Panc1 (cell line): ENCODE measurements around the gene ERBB3. TPM values are rescaled to one million over a fixed set of nuclear protein-coding genes. Genes with fewer than 3 reads are reported as not detected.
A peak's percentile ranks its signal among the peaks of the same experiment; 100 is the strongest.

ENCODE experiments used
- ATAC-seq: fragments of 200-7000 bp; cut with Tn5 transposase; 2 replicates; pipeline ENCODE4 v1.9.1; 2020; ENCODE audit warnings: mild to moderate bottlenecking, moderate library complexity
- BruUV-seq: library from RNA; stranded (reverse); fragments of 400-500 nt; replicated peaks from 2 replicates; lab custom pipeline; 2021; lab: Mats Ljungman, UMichigan
- CTCF ChIA-PET: fragments of 300-600 bp; sonication (Branson Sonifier 250); formaldehyde crosslinking; loops from one replicate; lab custom pipeline; 2022; ENCODE audit warnings: antibody characterized with exemption; lab: Charles Lee
- POLR2A ChIA-PET: fragments of 300-600 bp; sonication (Branson Sonifier 250); formaldehyde crosslinking; loops from one replicate; lab custom pipeline; 2022; ENCODE audit warnings: antibody characterized with exemption; lab: Charles Lee
- DNase-seq: peaks from one replicate; pipeline ENCODE4 v3.0.0-alpha.2; 2010; ENCODE audit warnings: low read depth, low spot score
- H3K27ac ChIP-seq: 2 replicates; pipeline ENCODE4 v1.5.1; 2011; ENCODE audit warnings: mild to moderate bottlenecking, low read length, inconsistent platforms
- H3K27me3 ChIP-seq: fragments of 200-500 bp; sonication (Bioruptor generic); 2 replicates; pipeline ENCODE4 v1.6.0; 2014; ENCODE audit warnings: low read length, inconsistent platforms; ENCODE audit not compliant: control insufficient read depth, insufficient read depth
- H3K36me3 ChIP-seq: fragments of 200-500 bp; sonication (Bioruptor generic); 2 replicates; pipeline ENCODE4 v1.5.1; 2014; ENCODE audit warnings: inconsistent platforms, mild to moderate bottlenecking, low read length, moderate library complexity; ENCODE audit not compliant: control insufficient read depth, insufficient read depth
- H3K4me1 ChIP-seq: 2 replicates; pipeline ENCODE4 v1.5.1; 2011; ENCODE audit warnings: inconsistent platforms, mild to moderate bottlenecking, low read length, moderate library complexity; ENCODE audit not compliant: control insufficient read depth, insufficient read depth
- H3K4me3 ChIP-seq, 2 experiments: 2 replicates each; pipeline ENCODE4 v1.5.1; 2011 to 2012; ENCODE audit warnings: low read depth in 2 of 2, low read length in 2 of 2, mild to moderate bottlenecking in 2 of 2, inconsistent platforms in 1 of 2, moderate library complexity in 1 of 2
- H3K9me3 ChIP-seq: fragments of 200-500 bp; sonication (Bioruptor generic); 2 replicates; pipeline ENCODE4 v1.5.1; 2014; ENCODE audit warnings: low read depth, mild to moderate bottlenecking, inconsistent platforms, low read length, moderate library complexity; ENCODE audit not compliant: control insufficient read depth, insufficient read depth
- CTCF ChIP-seq: fragments of 450-650 bp; IDR thresholded peaks from 2 replicates; pipeline ENCODE4 v1.5.1; 2017; ENCODE audit warnings: mild to moderate bottlenecking
- POLR2AphosphoS5 ChIP-seq: IDR thresholded peaks from 2 replicates; pipeline ENCODE4 v1.6.1; 2012; ENCODE audit warnings: mild to moderate bottlenecking, low read depth, low read length, moderate library complexity
- REST ChIP-seq, 2 experiments: IDR thresholded peaks; 2 replicates each; pipeline ENCODE4 v1.6.1; 2011 to 2012; ENCODE audit warnings: low read depth in 2 of 2, control low read depth in 1 of 2, low read length in 1 of 2, mild to moderate bottlenecking in 1 of 2, moderate library complexity in 1 of 2; ENCODE audit not compliant: insufficient read depth in 1 of 2
- SIN3A ChIP-seq: IDR thresholded peaks from 2 replicates; pipeline ENCODE4 v1.6.1; 2012; ENCODE audit warnings: low read depth, mild to moderate bottlenecking, low read length, moderate library complexity, borderline replicate concordance; ENCODE audit not compliant: insufficient read depth
- TCF7L2 ChIP-seq: IDR thresholded peaks from 2 replicates; pipeline ENCODE4 v1.6.1; 2011; ENCODE audit warnings: mild to moderate bottlenecking, low read depth, low read length, inconsistent platforms
- in situ Hi-C: cut with HindIII; loops from 2 replicates; pipeline ENCODE4 v1.10.0; 2016; ENCODE audit warnings: low sequenced_read_pairs, low pct_unique_long_range_greater_than_20kb
- intact Hi-C: fragments of 100-400 bp; cut with micrococcal nuclease; formaldehyde crosslinking; loops from one replicate; pipeline ENCODE4 v1.10.0; 2022; ENCODE audit not compliant: unreplicated experiment
- total RNA-seq: library from RNA; stranded (reverse); gene quantifications from one replicate; pipeline ENCODE4 v1.2.1, GENCODE V29; 2021; ENCODE audit not compliant: unreplicated experiment

ERBB3 gene
- total RNA-seq, 1 experiment from 2014 or later: 0.90 TPM

DNA sequence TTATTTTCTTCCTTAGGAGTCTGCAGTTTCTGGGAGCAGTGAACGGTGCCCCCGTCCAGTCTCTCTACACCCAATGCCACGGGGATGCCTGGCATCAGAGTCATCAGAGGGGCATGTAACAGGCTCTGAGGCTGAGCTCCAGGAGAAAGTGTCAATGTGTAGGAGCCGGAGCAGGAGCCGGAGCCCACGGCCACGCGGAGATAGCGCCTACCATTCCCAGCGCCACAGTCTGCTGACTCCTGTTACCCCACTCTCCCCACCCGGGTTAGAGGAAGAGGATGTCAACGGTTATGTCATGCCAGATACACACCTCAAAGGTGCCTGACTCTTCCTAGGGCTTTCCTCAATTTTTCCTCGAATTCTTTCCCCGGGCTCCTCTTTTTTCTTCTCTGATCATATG, 21.1 kb downstream of the ERBB3 start:
- H3K27ac ChIP-seq: no peak overlapping the region
- in situ Hi-C loops: no loop called here
- DNase-seq (no peak), ATAC-seq (no peak)
- peaks cover 15% of the 10 kb centered on the region for H3K4me1 ChIP-seq
- no peak overlapping the region for H3K4me3 ChIP-seq
- H3K9me3 ChIP-seq: no peaks in the 10 kb centered on the region
- TF ChIP-seq POLR2AphosphoS5 (no peak), CTCF (no peak), TCF7L2 (no peak), SIN3A (no peak), REST (IDR thresholded peaks at IDR 0.05; ENCODE audit: insufficient read depth in 1 of 2, low read depth in 2 of 2, low read length in 1 of 2) (no peak)
- ChIA-PET CTCF (no interaction called here), POLR2A (no interaction called here)
- peaks cover 11% of the 10 kb centered on the region for H3K36me3 ChIP-seq
- no peaks in the 10 kb centered on the region; the same call in 1 of the 2 replicates for H3K27me3 ChIP-seq
- intact Hi-C loops: no loop called here
- no TSS peak for BruUV-seq

GRCh38 chr12:56102683-56103065, 22.7 kb downstream of the ERBB3 start:
- Histone ChIP-seq H3K27me3 (no peaks in the 10 kb centered on the region; the same call in 1 of the 2 replicates), H3K4me3 (no peak overlapping the region), H3K4me1 (peaks cover 20% of the 10 kb centered on the region), H3K9me3 (no peaks in the 10 kb centered on the region), H3K27ac (peak overlapping the region; percentile 94; the same call in 1 of the 2 replicates), H3K36me3 (peaks cover 14% of the 10 kb centered on the region)
- BruUV-seq: no TSS peak
- POLR2A ChIA-PET: interaction anchor here (1.4 kb wide), 1 partner anchor 15 kb away, joined by 3 read pairs; the partner anchor contains the start of gene ZC3H10
- in situ Hi-C loops: no loop called here
- DNase-seq: no peak
- CTCF ChIA-PET: no interaction called here
- no peak for ATAC-seq
- intact Hi-C loops: no loop called here
- TF ChIP-seq REST (IDR thresholded peaks at IDR 0.05; ENCODE audit: insufficient read depth in 1 of 2, low read depth in 2 of 2, low read length in 1 of 2) (no peak), CTCF (no peak), SIN3A (no peak), POLR2AphosphoS5 (no peak), TCF7L2 (no peak)
